ENCODE results near the gene PIWIL1. TPM values are rescaled to one million over a fixed set of nuclear protein-coding genes. Genes with fewer than 3 reads are reported as not detected.

Gene PIWIL1
- 0.05 to 0.14 TPM in 2 of 5 replicates, not detected in the others for total RNA-seq (2022; extraction: Qiagen RNA extraction)

DNA sequence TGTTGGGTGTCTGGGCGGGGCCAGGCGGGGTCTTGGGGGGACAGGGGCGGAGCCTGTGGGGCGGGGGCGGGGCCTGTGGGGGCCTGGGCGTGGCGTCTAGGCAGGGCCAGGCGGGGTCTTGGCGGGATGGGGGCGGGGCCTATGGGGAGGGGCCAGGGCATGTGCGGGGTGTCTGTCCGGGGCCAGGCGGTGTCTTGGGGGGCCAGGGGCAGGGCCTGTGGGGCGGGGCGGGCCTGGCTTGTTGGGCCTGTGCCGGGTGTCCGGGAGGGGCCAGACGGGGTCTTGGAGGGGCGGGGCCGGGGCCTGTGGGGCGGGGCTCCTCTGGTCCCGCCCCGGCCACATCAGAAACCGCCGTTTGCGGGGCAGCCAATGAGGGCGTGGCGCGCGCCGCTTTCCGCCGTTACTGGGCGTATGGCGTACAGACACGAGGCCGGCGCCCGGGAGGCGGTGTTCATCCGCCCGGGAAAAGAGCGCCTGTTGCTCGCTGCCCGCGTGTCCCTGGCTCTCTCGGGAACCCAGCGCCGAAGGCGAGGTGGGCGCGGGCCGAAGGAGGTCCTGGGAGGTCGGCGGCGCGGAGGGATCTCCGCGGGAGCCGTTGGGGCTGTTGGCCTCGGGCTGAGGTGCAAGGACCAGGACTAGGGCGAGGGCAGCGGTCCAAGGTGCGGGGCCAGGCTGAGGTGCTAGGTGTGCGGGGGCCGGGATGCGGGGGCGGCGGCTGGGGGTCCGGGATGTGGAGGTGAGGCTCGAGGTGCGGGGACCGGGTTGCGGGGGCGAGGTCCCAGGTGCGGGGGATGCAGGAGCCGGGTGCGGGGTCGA, at the start of gene PIWIL1:
Gene PIWIL1, plus strand, starts transcription at position 400 of the 816 bp plus-strand sequence. CDS start 4,705 bp downstream, outside the sequence.

Other genes with a start within 250 kb of the PIWIL1 start
- gene FZD10, start 175.4 kb upstream of the PIWIL1 start, total RNA-seq (2022; extraction: Qiagen RNA extraction): not detected in 5 replicates

Data from A549 treated with AZD2906 at 1 μM for 4 hours (cell line).